Left renal pelvis (tissue), 4 donors: Measurements from ENCODE around the gene TOLLIP. TPM values are rescaled to one million over a fixed set of nuclear protein-coding genes. Genes with fewer than 3 reads are reported as not detected.

Experiments
- DNase-seq, 4 donors: peaks; one replicate each; pipeline ENCODE4 v3.0.0-alpha.2; 2013; ENCODE audit warnings: low read depth in 4 of 4, low spot score in 3 of 4
- polyA plus RNA-seq, 4 donors: library from polyadenylated mRNA; unstranded; fragments of 120-200 nt; gene quantifications; one replicate each; pipeline ENCODE4 v1.2.1, GENCODE V29; 2013; ENCODE audit not compliant: insufficient read length in 4 of 4

The TOLLIP gene
- polyA plus RNA-seq, 4 donors, result 21.7 to 50.4 (median 35.6) TPM

GRCh38 chr11:1224491-1225385, 84.7 kb downstream of the TOLLIP start:
- DNase-seq, result no peak

Other genes starting within 250 kb of the TOLLIP start
- gene MUC2, start 234.8 kb downstream of the TOLLIP start, polyA plus RNA-seq, result under 1 TPM in 3 of 4 donors, not detected in 1; 0.01 to 0.18 (median 0.17) TPM
- gene MUC5AC, start 151.7 kb downstream of the TOLLIP start, polyA plus RNA-seq, result under 1 TPM in 3 of 4 donors, not detected in 1; 0.01 to 0.18 (median 0.02) TPM
- under 1 TPM in 3 of 4 donors, not detected in 1; 0.01 to 0.74 (median 0.23) TPM for gene MUC5B, start 86.6 kb downstream of the TOLLIP start, polyA plus RNA-seq
- 1 to 10 TPM in 1 of 4 donors, under 1 TPM in 3; 0.64 to 1.1 (median 0.89) TPM for gene BRSK2, start 80.3 kb upstream of the TOLLIP start, polyA plus RNA-seq
- gene MOB2, start 177.1 kb upstream of the TOLLIP start, polyA plus RNA-seq, result 10 to 100 TPM; 25.1 to 34.2 (median 29.0) TPM